Motor neuron (in vitro differentiated cells): Measurements from ENCODE around the gene GATC. TPM values are rescaled to one million over a fixed set of nuclear protein-coding genes. Genes with fewer than 3 reads are reported as not detected.

ENCODE experiments used
- ATAC-seq, 8 experiments: fragments of 200-7000 bp; cut with Tn5 transposase; replicated peaks in 6 of 8; 2 replicates each; pipeline ENCODE4 v1.8.0; 2021; ENCODE audit warnings: mild to moderate bottlenecking in 8 of 8, moderate library complexity in 8 of 8
- H3K27ac ChIP-seq, 2 donors: fragments of 250-450 bp; sonication (Bioruptor Pico); 2 replicates each; pipeline ENCODE4 v1.9.0; 2021; ENCODE audit warnings: antibody characterized with exemption in 2 of 2, mild to moderate bottlenecking in 2 of 2, moderate library complexity in 1 of 2
- H3K4me1 ChIP-seq, 2 donors: fragments of 250-450 bp; sonication (Bioruptor Pico); replicated peaks in 1 of 2; 2 replicates each; pipeline ENCODE4 v1.6.1; 2021; ENCODE audit warnings: antibody characterized with exemption in 2 of 2, mild to moderate bottlenecking in 2 of 2, moderate library complexity in 1 of 2
- H3K4me3 ChIP-seq, 5 donors: fragments of 250-450 bp; sonication (Bioruptor Pico); 2 replicates each; pipeline ENCODE4 v1.9.0; 2021; ENCODE audit warnings: antibody characterized with exemption in 5 of 5, mild to moderate bottlenecking in 5 of 5, moderate library complexity in 4 of 5
- WGBS, 10 experiments: fragments of 450-650 bp; shearing (Covaris generic); methylation state at CpG; one replicate each; pipeline ENCODE4 v1.0.0; 2022; 5-methylcytosine and 5-hydroxymethylcytosine counted together
- in situ Hi-C, 9 experiments: fragments of 400-800 bp; cut with MboI; loops; one replicate each; pipeline ENCODE4 v1.15.0; 2021; ENCODE audit warnings: low sequenced_read_pairs in 9 of 9, low pct_unique_long_range_greater_than_20kb in 2 of 9; ENCODE audit not compliant: unreplicated experiment in 9 of 9
- total RNA-seq, 8 experiments: library from RNA; unstranded; fragments of 300-600 nt; gene quantifications; 2 replicates each; pipeline versions ENCODE4 v1.2.3 to v1.2.4, GENCODE V29; 2022

The GATC gene
- 10 to 100 TPM; 20.4 to 38.8 (median 24.5) TPM for total RNA-seq

GRCh38 chr12:120445911-120446843 lies at the start of gene GATC, which contains the start of gene TRIAP1:
Gene GATC (plus strand): TSS chr12:120446444. CDS start chr12:120446481, 37 bp downstream.
Gene TRIAP1 (minus strand): TSS chr12:120446384. CDS start chr12:120446372, 12 bp downstream.
- in situ Hi-C loops = loop anchor here in 3 of 9 experiments (25.0 kb wide), 1 partner anchor 109 kb away; the partner anchor contains the start of gene PLA2G1B (in 3 of the 3)
- ATAC-seq = peak; percentile 96 to 98 (median 97)
- WGBS, 10 experiments = 0 to 19% (median 1%) methylated on average over 1 to 24 of the region's 73 CpGs; no CpG with 5 or more reads in 1 of the 10 experiments
- Histone ChIP-seq H3K4me3 (peak within 1 kb of the TSS; percentile 75 to 99 (median 92)), H3K27ac (peak within 1 kb of the TSS; percentile 82 to 85), H3K4me1 (peaks cover 11 to 18% of the 10 kb centered on the region in 2 donors)

DNA sequence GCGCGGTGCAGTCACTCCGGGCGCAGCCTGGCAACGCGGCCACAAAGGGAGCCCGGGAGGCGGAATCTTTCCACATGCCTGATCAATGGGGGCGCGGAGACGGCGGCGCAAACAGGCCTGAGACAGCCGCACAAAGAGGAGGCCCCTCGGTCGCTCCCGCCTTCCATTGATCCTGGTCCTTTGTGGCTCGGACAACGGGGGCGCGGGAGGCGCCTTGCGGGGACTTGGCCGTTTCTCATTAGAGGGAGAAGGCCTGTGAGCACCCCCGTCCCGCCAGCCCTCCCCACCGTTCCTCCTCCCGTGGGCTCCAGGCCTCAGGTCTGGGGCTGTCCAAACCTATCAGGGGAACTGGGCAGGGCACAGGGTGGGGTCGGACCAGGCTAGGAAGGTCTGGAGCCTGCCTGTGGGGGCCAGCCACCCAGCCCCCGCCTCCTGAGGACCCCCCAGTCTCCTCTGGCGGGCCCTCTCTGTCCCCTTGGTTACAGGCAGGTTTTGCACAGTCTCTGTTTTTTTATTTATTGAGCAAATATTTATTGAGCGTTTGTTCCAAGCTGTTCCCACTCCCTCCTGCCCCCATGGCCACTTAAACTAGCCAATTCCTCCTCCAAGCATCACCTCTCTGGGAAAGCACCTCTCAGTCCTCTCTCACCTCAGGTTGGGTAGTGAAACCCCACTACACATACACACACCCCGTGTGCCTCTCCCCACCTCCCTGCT lies 48.3 kb upstream of the GATC start:
- in situ Hi-C loops = no loop called here
- Histone ChIP-seq H3K27ac (peak overlapping the region; percentile 73 to 89), H3K4me1 (peaks cover 38 to 39% of the 10 kb centered on the region in 2 donors), H3K4me3 (no peak overlapping the region)
- ATAC-seq = peak in 5 of 8 experiments; percentile 77 to 86 (median 84)
- WGBS, 10 experiments = 8 to 93% (median 56%) methylated on average over 1 to 14 of the region's 33 CpGs; no CpG with 5 or more reads in 6 of the 10 experiments

- peak in 4 of 8 experiments; percentile 2 to 75 (median 70) for ATAC-seq
- Histone ChIP-seq H3K4me3 (no peak overlapping the region), H3K27ac (no peak overlapping the region), H3K4me1 (peaks cover 34% of the 10 kb centered on the region in 2 donors)
- in situ Hi-C loops = no loop called here
- WGBS, 10 experiments = 0 to 64% (median 32%) methylated on average over 1 to 5 of the region's 5 CpGs
Observed at GRCh38 chr12:120399531-120399930, 46.7 kb upstream of the GATC start.

DNA sequence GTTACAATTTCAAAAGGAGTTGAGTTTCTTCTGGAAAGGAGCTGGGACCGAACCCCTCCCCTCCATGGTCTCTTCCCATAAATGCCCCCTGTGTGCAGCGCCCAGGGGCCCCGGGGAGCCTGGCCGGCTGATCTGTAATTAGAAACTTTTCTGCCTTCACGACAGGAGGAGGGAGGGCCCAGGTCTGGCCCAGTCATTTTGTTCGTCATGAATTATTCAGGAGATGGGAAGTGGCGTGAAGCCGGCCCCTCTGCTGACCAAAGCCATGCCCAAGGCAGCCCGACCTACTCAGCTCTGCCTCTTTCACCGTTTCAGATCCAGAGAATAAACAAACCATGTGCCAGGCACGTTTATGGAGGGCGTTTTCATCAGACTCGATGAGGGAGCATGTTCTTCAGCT lies 44.0 kb upstream of the GATC start:
- Histone ChIP-seq H3K27ac (peak overlapping the region; percentile 75 to 81), H3K4me3 (no peak overlapping the region), H3K4me1 (peaks cover 29 to 33% of the 10 kb centered on the region in 2 donors)
- 0 to 10% (median 8%) methylated on average over 2 to 11 of the region's 13 CpGs; no CpG with 5 or more reads in 3 of the 10 experiments for WGBS, 10 experiments
- in situ Hi-C loops = no loop called here
- ATAC-seq = peak; percentile 38 to 94 (median 70)

DNA sequence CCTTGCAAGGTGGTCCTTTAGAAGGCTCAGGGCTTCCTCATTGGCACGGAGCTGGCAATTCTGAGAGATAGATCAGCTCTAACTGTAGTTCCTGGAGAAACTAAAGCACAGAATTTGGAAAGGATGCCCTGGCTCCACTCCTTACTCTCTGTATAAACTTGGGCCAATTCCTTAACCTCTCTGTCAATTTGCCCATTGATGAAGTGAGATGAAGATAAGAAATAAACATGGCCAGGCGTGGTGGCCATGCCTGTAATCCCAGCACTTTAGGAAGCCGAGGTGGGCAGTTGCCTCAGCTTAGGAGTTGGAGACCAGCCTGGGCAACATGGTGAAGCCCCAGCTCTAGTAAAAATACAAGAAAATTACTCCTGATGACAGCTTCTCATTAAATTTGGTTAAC lies 42.4 kb upstream of the GATC start:
- no peak for ATAC-seq
- H3K4me1 ChIP-seq = peaks cover 15 to 20% of the 10 kb centered on the region in 2 donors
- H3K27ac ChIP-seq = peak overlapping the region in 1 of 2 donors; percentile 21
- H3K4me3 ChIP-seq = no peak overlapping the region
- 47 to 100% (median 93%) methylated on average over 1 to 3 of the region's 3 CpGs; no CpG with 5 or more reads in 4 of the 10 experiments for WGBS, 10 experiments
- in situ Hi-C loops = no loop called here

DNA sequence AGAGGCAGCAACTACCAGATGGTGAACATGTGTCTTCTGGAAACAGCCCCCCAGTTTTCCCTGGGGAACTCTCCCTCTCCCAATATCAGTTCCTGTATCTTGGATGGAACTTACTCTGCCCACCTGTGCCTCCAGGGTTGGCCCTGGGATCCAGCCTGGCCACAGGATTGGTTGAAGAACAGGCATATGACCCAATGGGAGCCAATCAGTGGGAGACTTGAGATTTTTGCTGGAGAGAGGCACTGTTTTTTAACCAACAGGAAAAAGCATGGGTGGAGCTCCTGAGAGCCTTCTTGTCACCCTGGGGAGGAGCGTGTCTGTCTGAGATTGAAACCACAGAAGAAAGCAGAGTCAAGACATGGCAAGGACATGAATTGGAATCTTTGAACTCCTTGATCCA lies 42.0 kb upstream of the GATC start:
- Histone ChIP-seq H3K4me3 (no peak overlapping the region), H3K4me1 (peaks cover 13 to 18% of the 10 kb centered on the region in 2 donors), H3K27ac (no peak overlapping the region)
- no peak for ATAC-seq
- in situ Hi-C loops = no loop called here
- WGBS, 10 experiments = 40 to 83% methylated on average over 1 of the region's 1 CpG; no CpG with 5 or more reads in 8 of the 10 experiments

- Histone ChIP-seq H3K4me3 (no peak overlapping the region), H3K27ac (peak overlapping the region in 1 of 2 donors; percentile 63), H3K4me1 (peaks cover 10 to 18% of the 10 kb centered on the region in 2 donors)
- peak in 5 of 8 experiments; percentile 47 to 73 (median 51) for ATAC-seq
- WGBS, 10 experiments = 49 to 100% (median 86%) methylated on average over 1 to 3 of the region's 3 CpGs; no CpG with 5 or more reads in 1 of the 10 experiments
- in situ Hi-C loops = no loop called here
Observed at GRCh38 chr12:120406069-120406468, 40.2 kb upstream of the GATC start.

DNA sequence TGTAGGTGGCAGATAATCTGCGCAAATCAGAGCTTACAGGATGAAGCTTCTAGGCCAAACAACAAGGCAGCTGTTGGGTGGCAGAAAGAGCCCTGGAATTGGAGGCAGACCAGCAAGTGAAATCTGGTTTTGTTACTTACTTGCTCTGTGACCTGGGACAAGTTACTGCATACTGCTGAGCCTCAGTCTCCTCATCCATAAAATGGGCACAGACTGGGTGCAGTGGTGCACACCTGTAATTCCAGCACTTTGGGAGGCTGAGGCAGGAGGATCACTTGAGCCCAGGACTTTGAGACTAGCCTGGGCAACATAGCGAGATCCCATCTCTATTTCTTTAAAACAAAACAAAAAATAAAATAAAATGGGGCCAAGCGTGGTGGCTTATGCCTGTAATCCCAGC lies 39.7 kb upstream of the GATC start:
- Histone ChIP-seq H3K4me1 (peaks cover 9 to 16% of the 10 kb centered on the region in 2 donors), H3K4me3 (no peak overlapping the region), H3K27ac (peak overlapping the region in 1 of 2 donors; percentile 63)
- no peak for ATAC-seq
- whole genome bisulfite sequencing, 10 experiments = 68 to 100% (median 100%) methylated on average over 1 to 3 of the region's 3 CpGs; no CpG with 5 or more reads in 1 of the 10 experiments
- in situ Hi-C loops = no loop called here

DNA sequence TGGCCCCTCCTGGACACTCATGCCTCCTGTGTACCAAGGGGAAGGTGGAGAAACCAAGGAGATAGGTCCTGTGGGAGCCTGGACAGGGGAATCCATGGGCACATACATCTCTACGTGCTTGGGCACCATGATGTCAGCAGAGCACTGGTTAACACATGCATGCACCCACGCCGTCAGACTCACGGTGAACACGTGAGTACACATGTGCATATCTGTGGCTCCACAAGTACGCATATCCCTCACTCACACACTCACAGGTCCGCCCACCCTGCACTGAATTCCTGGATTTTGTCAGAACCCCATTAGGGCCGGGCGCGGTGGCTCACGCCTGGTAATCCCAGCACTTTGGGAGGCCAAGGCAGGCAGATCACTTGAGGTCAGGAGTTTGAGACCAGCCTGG lies 37.5 kb upstream of the GATC start:
- in situ Hi-C loops = no loop called here
- Histone ChIP-seq H3K27ac (no peak overlapping the region), H3K4me3 (no peak overlapping the region), H3K4me1 (peaks cover 13 to 16% of the 10 kb centered on the region in 2 donors)
- ATAC-seq = no peak
- WGBS, 10 experiments = 40 to 100% (median 97%) methylated on average over 1 to 8 of the region's 11 CpGs; no CpG with 5 or more reads in 7 of the 10 experiments

DNA sequence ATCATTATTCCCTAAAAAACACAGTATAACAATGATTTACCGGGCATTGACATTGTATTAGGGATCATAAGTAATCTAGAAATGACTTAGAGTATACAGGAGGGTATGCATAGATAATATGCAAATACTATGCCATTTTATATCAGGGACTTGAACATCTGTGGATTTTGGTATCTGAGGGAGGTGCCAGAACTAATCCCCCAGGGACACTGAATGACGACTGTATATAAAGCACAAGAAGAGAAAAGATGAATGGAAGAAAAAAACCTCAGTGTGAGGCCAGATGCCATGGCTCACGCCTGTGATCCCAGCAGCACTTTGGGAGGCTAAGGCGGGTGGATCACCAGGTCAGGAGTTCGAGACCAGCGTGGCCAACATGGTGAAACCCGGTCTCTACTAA lies 33.8 kb upstream of the GATC start:
- Histone ChIP-seq H3K27ac (no peak overlapping the region), H3K4me3 (no peak overlapping the region), H3K4me1 (peaks cover 10 to 17% of the 10 kb centered on the region in 2 donors)
- WGBS, 10 experiments = 10 to 70% (median 49%) methylated on average over 1 to 4 of the region's 7 CpGs; no CpG with 5 or more reads in 2 of the 10 experiments
- no peak for ATAC-seq
- in situ Hi-C loops = no loop called here

- 0 to 100% (median 15%) methylated on average over 1 to 8 of the region's 13 CpGs; no CpG with 5 or more reads in 2 of the 10 experiments for WGBS, 10 experiments
- Histone ChIP-seq H3K4me1 (peaks cover 10 to 17% of the 10 kb centered on the region in 2 donors), H3K4me3 (peak overlapping the region in 1 of 5 donors; percentile 3), H3K27ac (peak overlapping the region; percentile 86 to 87)
- ATAC-seq = peak; percentile 56 to 99 (median 98)
- in situ Hi-C loops = no loop called here
Observed at GRCh38 chr12:120413901-120414695, 32.1 kb upstream of the GATC start.
